Heart left ventricle (tissue), 13 donors: ENCODE data around the gene PTK7.

Experiments
- POLR2A ChIP-seq, 2 donors: fragments of 450-650 bp; IDR thresholded peaks; one replicate each; pipeline ENCODE4 v1.6.1; 2017; ENCODE audit warnings: antibody characterized with exemption in 2 of 2, mild to moderate bottlenecking in 2 of 2, moderate library complexity in 2 of 2
- TF ChIP-seq, protein P1 (sequence below), 12 donors: fragments of 200-600 bp; sonication (generic) in 4 of 12; IDR thresholded peaks; one replicate each; pipeline versions ENCODE4 v1.5.0 to v1.8.0; 2018 to 2022; ENCODE audit warnings: antibody characterized with exemption in 12 of 12, mild to moderate bottlenecking in 5 of 12
- donor health status: ischemic (EF 13 %, LVEDD 7.1; RV severe dilation, severe dysfunction).
- donor health status: DM: no; HTN: yes; CAD: no.
- donor health status: DM: no; HTN: no; CAD: no.
- donor health status: ischemic (EF 25% LVEDD 6.9; RV normal size, moderate dysfunction).
- donor health status: ischemic (EF 25% LVEDD 5.7; RV mildly dilated, moderate dysfunction).
- donor health status: ischemic (EF 35%, LVEDD 5.7; RV mildly dilated, moderate dysfunction).
- donor health status: nonischemic (EF 11% LVEDD 7.7; RV severe dilation, severe dysfunction).
- donor health status: DM: yes; HTN: yes; CAD: no.
- donor health status: PGD.
- donor health status: ischemic (EF 29% LVEDD 5.4; RV normal size, mild dysfunction).
- donor health status: nonischemic (EF 23%, LVEDD 6.1; RV moderate dilation, normal function).

- TF ChIP-seq, protein P1, sequence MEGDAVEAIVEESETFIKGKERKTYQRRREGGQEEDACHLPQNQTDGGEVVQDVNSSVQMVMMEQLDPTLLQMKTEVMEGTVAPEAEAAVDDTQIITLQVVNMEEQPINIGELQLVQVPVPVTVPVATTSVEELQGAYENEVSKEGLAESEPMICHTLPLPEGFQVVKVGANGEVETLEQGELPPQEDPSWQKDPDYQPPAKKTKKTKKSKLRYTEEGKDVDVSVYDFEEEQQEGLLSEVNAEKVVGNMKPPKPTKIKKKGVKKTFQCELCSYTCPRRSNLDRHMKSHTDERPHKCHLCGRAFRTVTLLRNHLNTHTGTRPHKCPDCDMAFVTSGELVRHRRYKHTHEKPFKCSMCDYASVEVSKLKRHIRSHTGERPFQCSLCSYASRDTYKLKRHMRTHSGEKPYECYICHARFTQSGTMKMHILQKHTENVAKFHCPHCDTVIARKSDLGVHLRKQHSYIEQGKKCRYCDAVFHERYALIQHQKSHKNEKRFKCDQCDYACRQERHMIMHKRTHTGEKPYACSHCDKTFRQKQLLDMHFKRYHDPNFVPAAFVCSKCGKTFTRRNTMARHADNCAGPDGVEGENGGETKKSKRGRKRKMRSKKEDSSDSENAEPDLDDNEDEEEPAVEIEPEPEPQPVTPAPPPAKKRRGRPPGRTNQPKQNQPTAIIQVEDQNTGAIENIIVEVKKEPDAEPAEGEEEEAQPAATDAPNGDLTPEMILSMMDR (IDR thresholded peaks at IDR 0.05): no peak
- TF ChIP-seq POLR2A (IDR thresholded peaks at IDR 0.05): no peak
Measured at GRCh38 chr6:43092635-43093034, 16.5 kb downstream of the PTK7 start.
